ENCODE measurements around the gene GLCE. TPM values are rescaled to one million over a fixed set of nuclear protein-coding genes. Genes with fewer than 3 reads are reported as not detected.

GLCE gene
- total RNA-seq, 1 donor from 2014 or later, result 5.6 TPM

GRCh38 chr15:69132430-69132829 lies 28.0 kb upstream of the GLCE start:
- intact Hi-C loops (cut with micrococcal nuclease), result no loop called here
- Mint-ChIP-seq H3K36me3 (ENCODE audit: low read depth) (no peaks in the 10 kb centered on the region), H3K9me3 (no peaks in the 10 kb centered on the region), H3K4me1 (peaks cover 16% of the 10 kb centered on the region), H3K4me3 (no peak overlapping the region), H3K27me3 (peaks cover 9% of the 10 kb centered on the region), H3K27ac (no peak overlapping the region)
- TF ChIP-seq CTCF (IDR thresholded peaks at IDR 0.05), result no peak
- no peak for ATAC-seq (ENCODE audit: low read depth)
- no peak for DNase-seq
- ChIA-PET POLR2A (no interaction called here), CTCF (no interaction called here)

- H3K4me3 Mint-ChIP-seq, result no peak overlapping the region
- TF ChIP-seq CTCF (IDR thresholded peaks at IDR 0.05), result no peak
- intact Hi-C loops (cut with micrococcal nuclease), result no loop called here
- no peak overlapping the region for H3K27ac Mint-ChIP-seq
- DNase-seq (no peak), ATAC-seq (ENCODE audit: low read depth) (no peak)
- ChIA-PET CTCF (no interaction called here), POLR2A (no interaction called here)
- H3K4me1 Mint-ChIP-seq, result peaks cover 16% of the 10 kb centered on the region
- no peaks in the 10 kb centered on the region for H3K36me3 Mint-ChIP-seq (ENCODE audit: low read depth)
- no peaks in the 10 kb centered on the region for H3K9me3 Mint-ChIP-seq
- H3K27me3 Mint-ChIP-seq, result peaks cover 17% of the 10 kb centered on the region
Measured at GRCh38 chr15:69132977-69133861, 27.2 kb upstream of the GLCE start.

DNA sequence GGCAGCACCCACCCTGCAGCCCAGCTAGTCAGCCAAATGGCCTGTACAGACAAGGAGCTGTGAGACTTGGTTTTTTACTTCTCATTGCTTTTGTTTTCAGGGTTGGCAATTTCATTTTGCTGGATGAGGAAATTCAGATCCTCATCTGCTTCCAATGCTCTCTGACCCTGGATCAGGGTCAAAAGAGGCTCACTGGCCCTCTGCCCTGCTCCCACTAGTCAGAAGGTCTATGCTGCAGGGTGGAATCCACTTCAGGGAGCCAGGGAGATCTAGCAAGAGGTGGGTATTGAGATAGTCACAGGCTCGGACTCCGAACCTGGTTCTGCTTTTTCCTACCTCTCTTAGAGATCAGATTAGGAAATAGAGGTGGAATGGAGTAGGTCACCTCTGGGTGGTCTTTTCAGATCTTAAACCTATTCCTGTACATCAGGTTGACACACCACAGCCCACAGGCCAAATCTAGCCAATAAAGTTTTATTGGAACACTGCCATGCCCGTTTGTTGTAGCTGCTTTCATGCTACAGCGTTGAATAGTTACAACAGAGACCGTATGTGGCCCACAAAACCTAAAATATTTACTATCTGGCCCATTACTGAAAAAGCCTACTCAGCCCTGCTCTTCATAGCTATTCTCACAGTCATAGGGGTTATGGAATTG lies 26.4 kb upstream of the GLCE start:
- Mint-ChIP-seq H3K27me3 (peaks cover 21% of the 10 kb centered on the region), H3K4me3 (no peak overlapping the region), H3K36me3 (ENCODE audit: low read depth) (no peaks in the 10 kb centered on the region), H3K4me1 (peaks cover 16% of the 10 kb centered on the region), H3K9me3 (no peaks in the 10 kb centered on the region), H3K27ac (no peak overlapping the region)
- intact Hi-C loops (cut with micrococcal nuclease), result no loop called here
- ChIA-PET POLR2A (no interaction called here), CTCF (no interaction called here)
- no peak for TF ChIP-seq CTCF (IDR thresholded peaks at IDR 0.05)
- DNase-seq, result no peak
- no peak for ATAC-seq (ENCODE audit: low read depth)

GRCh38 chr15:69134791-69135190 lies 25.6 kb upstream of the GLCE start:
- no peaks in the 10 kb centered on the region for H3K36me3 Mint-ChIP-seq (ENCODE audit: low read depth)
- intact Hi-C loops (cut with micrococcal nuclease), result no loop called here
- POLR2A ChIA-PET, result no interaction called here
- H3K27me3 Mint-ChIP-seq, result peaks cover 24% of the 10 kb centered on the region
- no peak for ATAC-seq (ENCODE audit: low read depth)
- H3K27ac Mint-ChIP-seq, result no peak overlapping the region
- peaks cover 16% of the 10 kb centered on the region for H3K4me1 Mint-ChIP-seq
- DNase-seq, result no peak
- no peaks in the 10 kb centered on the region for H3K9me3 Mint-ChIP-seq
- CTCF ChIA-PET, result no interaction called here
- TF ChIP-seq CTCF (IDR thresholded peaks at IDR 0.05), result no peak
- H3K4me3 Mint-ChIP-seq, result no peak overlapping the region

DNA sequence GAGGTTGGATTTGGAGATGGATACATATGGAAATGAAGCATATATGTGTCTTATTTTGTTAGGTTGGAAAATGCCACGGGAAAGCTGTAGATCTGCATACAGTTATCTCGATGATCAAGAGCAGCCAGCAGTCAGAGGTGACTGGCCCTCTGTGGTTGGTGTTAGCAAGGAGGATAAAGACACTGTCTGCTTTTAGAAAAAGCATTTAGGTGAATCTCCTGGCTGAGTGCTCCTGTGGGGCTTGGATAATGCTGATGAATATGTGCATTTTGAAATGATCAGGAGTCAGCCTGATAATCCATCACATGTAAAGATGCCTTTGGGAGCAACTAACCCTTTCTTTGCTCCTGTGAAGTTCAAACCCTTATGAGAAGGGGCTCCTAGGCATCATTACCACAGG lies 24.9 kb upstream of the GLCE start:
- TF ChIP-seq CTCF (IDR thresholded peaks at IDR 0.05), result no peak
- ATAC-seq (ENCODE audit: low read depth) (no peak), DNase-seq (no peak)
- CTCF ChIA-PET, result no interaction called here
- Mint-ChIP-seq H3K4me1 (peaks cover 16% of the 10 kb centered on the region), H3K4me3 (no peak overlapping the region), H3K27me3 (peaks cover 31% of the 10 kb centered on the region), H3K27ac (no peak overlapping the region), H3K36me3 (ENCODE audit: low read depth) (no peaks in the 10 kb centered on the region), H3K9me3 (no peaks in the 10 kb centered on the region)
- POLR2A ChIA-PET, result no interaction called here
- intact Hi-C loops (cut with micrococcal nuclease), result no loop called here

All from activated B cell treated with CpG ODN at 0.5 μM for 24 hours (primary cell).